Uterus (tissue), 4 donors: ENCODE measurements around the gene NHLRC4. TPM values are rescaled to one million over a fixed set of nuclear protein-coding genes. Genes with fewer than 3 reads are reported as not detected.

Source experiments
- DNase-seq, 2 donors: peaks; one replicate each; pipeline ENCODE4 v3.0.0-alpha.2; 2019 to 2020
- H3K27ac ChIP-seq, 2 donors: fragments of 200-600 bp; sonication (generic); 1 replicate in 1 of 2; 2 replicates in 1 of 2; pipeline ENCODE4 v1.5.1; 2016 to 2018
- H3K27me3 ChIP-seq, 2 donors: fragments of 200-600 bp; sonication (generic); one replicate each; pipeline ENCODE4 v1.5.1; 2018 to 2019; ENCODE audit warnings: control low read depth in 1 of 2
- H3K36me3 ChIP-seq, 2 donors: fragments of 200-600 bp; sonication (generic); one replicate each; pipeline ENCODE4 v1.5.1; 2019; ENCODE audit warnings: control low read depth in 1 of 2
- H3K4me1 ChIP-seq, 2 donors: fragments of 200-600 bp; sonication (generic); one replicate each; pipeline ENCODE4 v1.5.1; 2018 to 2019; ENCODE audit warnings: control low read depth in 1 of 2
- H3K4me3 ChIP-seq, 2 donors: fragments of 200-600 bp; sonication (generic); 1 replicate in 1 of 2; 2 replicates in 1 of 2; pipeline ENCODE4 v1.5.1; 2018 to 2019; ENCODE audit warnings: mild to moderate bottlenecking in 1 of 2
- H3K9me3 ChIP-seq, 2 donors: fragments of 200-600 bp; sonication (generic); one replicate each; pipeline ENCODE4 v1.5.1; 2019; ENCODE audit warnings: control low read depth in 1 of 2
- CTCF ChIP-seq, 4 experiments: fragments of 200-600 bp in 2 of 4; fragments of 450-650 bp in 2 of 4; sonication (generic) in 2 of 4; IDR thresholded peaks; one replicate each; pipeline ENCODE4 v1.5.1; 2016 to 2019; ENCODE audit warnings: antibody characterized with exemption in 4 of 4, mild to moderate bottlenecking in 2 of 4, moderate library complexity in 1 of 4
- POLR2A ChIP-seq, 2 donors: fragments of 450-650 bp; IDR thresholded peaks; one replicate each; pipeline ENCODE4 v1.6.1; 2016; ENCODE audit warnings: antibody characterized with exemption in 2 of 2, mild to moderate bottlenecking in 1 of 2, moderate library complexity in 1 of 2
- intact Hi-C: fragments of 100-400 bp; cut with DNase I; formaldehyde crosslinking; loops from one replicate; pipeline ENCODE4 v1.15.1; 2023; ENCODE audit warnings: low total_unique reads
- total RNA-seq, 4 donors: library from RNA; depleted of rRNA in 3 of 4; stranded (reverse); fragments of >200 nt in 3 of 4; gene quantifications; one replicate each; pipeline versions ENCODE4 v1.1.0 to v1.2.4, GENCODE V29; 2014 to 2023
- donor health status: DM: yes; HTN: yes; CAD: no.

The NHLRC4 gene
- total RNA-seq, 4 donors from 2014 or later: 1.2 to 7.5 (median 1.5) TPM

- Histone ChIP-seq H3K4me1 (no peaks in the 10 kb centered on the region), H3K27me3 (no peaks in the 10 kb centered on the region), H3K9me3 (no peaks in the 10 kb centered on the region), H3K36me3 (no peaks in the 10 kb centered on the region), H3K27ac (no peak overlapping the region), H3K4me3 (no peak overlapping the region)
- DNase-seq: no peak
- intact Hi-C loops: no loop called here
- no peak for TF ChIP-seq CTCF (IDR thresholded peaks at IDR 0.05)
- TF ChIP-seq POLR2A (IDR thresholded peaks at IDR 0.05): no peak
Observed at GRCh38 chr16:543301-544164, 23.3 kb upstream of the NHLRC4 start.

GRCh38 chr16:544517-544916 lies 22.3 kb upstream of the NHLRC4 start:
- Histone ChIP-seq H3K27me3 (no peaks in the 10 kb centered on the region), H3K9me3 (no peaks in the 10 kb centered on the region), H3K4me3 (no peak overlapping the region), H3K27ac (no peak overlapping the region), H3K4me1 (no peaks in the 10 kb centered on the region), H3K36me3 (no peaks in the 10 kb centered on the region)
- TF ChIP-seq POLR2A (IDR thresholded peaks at IDR 0.05) (no peak), CTCF (IDR thresholded peaks at IDR 0.05) (no peak)
- intact Hi-C loops: no loop called here
- no peak for DNase-seq

DNA sequence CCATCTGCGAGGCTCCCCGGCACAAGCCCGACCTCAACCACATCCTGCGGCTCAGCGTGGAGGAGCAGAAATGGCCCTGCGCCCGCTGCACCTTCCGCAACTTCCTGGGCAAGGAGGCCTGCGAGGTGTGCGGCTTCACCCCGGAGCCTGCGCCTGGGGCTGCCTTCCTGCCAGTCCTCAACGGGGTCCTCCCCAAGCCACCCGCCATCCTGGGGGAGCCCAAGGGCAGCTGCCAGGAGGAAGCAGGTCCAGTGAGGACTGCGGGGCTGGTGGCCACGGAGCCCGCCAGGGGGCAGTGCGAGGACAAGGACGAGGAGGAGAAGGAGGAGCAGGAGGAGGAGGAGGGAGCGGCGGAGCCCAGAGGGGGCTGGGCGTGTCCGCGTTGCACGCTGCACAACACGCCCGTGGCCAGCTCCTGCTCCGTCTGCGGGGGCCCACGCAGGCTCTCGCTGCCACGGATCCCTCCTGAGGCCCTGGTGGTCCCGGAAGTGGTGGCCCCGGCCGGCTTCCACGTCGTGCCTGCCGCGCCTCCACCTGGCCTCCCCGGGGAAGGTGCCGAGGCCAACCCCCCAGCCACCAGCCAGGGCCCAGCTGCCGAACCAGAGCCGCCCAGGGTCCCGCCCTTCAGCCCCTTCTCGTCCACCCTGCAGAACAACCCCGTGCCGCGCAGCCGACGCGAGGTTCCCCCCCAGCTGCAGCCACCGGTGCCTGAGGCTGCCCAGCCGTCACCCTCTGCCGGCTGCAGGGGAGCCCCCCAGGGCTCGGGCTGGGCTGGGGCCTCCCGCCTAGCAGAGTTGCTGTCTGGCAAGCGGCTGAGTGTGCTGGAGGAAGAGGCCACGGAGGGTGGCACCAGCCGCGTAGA lies 19.7 kb upstream of the NHLRC4 start:
- Histone ChIP-seq H3K27me3 (no peaks in the 10 kb centered on the region), H3K4me3 (no peak overlapping the region), H3K27ac (no peak overlapping the region), H3K4me1 (no peaks in the 10 kb centered on the region), H3K9me3 (no peaks in the 10 kb centered on the region), H3K36me3 (no peaks in the 10 kb centered on the region)
- TF ChIP-seq POLR2A (IDR thresholded peaks at IDR 0.05) (no peak), CTCF (IDR thresholded peaks at IDR 0.05) (peak in 3 of 4 experiments; percentile 48 to 66 (median 52))
- intact Hi-C loops: no loop called here
- DNase-seq: peak; percentile 64 to 79

GRCh38 chr16:548586-548985 lies 18.2 kb upstream of the NHLRC4 start:
- H3K4me3 ChIP-seq: no peak overlapping the region
- no peaks in the 10 kb centered on the region for H3K36me3 ChIP-seq
- no peaks in the 10 kb centered on the region for H3K9me3 ChIP-seq
- no peaks in the 10 kb centered on the region for H3K4me1 ChIP-seq
- intact Hi-C loops: no loop called here
- no peak overlapping the region for H3K27ac ChIP-seq
- no peak for DNase-seq
- no peaks in the 10 kb centered on the region for H3K27me3 ChIP-seq
- no peak for TF ChIP-seq CTCF (IDR thresholded peaks at IDR 0.05)
- TF ChIP-seq POLR2A (IDR thresholded peaks at IDR 0.05): no peak
